HG02642 (cell line): ENCODE data around the gene BAK1.
"Not testable (repeated sequence)": the region's sequence is repeated elsewhere in the genome, so short reads cannot be mapped to it uniquely, and the experiment has no call there.

Source experiments
- ATAC-seq: cut with Tn5 transposase; IDR thresholded peaks from one replicate; pipeline ENCODE4 v1.9.1; 2021; ENCODE audit warnings: mild to moderate bottlenecking; ENCODE audit not compliant: unreplicated experiment, poor library complexity

The BAK1 gene

GRCh38 chr6:33609528-33609927, 29.5 kb upstream of the BAK1 start:
- no peak for ATAC-seq

DNA sequence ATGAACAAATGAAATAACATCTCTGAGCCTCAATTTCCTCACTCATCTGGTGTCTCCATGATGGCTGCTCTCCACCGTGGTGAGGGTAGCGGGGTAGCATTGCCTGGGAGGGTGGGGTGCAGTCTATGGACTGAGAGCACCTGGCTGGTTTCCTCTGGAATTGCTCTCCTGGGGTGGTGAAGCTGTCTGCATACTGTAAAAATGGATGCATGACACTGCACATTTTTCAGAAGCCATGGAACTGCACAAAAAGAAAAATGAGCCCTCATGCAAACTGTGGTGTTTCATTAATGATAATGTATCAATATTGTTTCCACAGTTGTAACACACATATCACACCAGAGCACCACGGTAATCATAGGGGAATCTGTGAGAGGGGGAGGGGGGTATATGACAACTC, 28.9 kb upstream of the BAK1 start:
- ATAC-seq: no peak

DNA sequence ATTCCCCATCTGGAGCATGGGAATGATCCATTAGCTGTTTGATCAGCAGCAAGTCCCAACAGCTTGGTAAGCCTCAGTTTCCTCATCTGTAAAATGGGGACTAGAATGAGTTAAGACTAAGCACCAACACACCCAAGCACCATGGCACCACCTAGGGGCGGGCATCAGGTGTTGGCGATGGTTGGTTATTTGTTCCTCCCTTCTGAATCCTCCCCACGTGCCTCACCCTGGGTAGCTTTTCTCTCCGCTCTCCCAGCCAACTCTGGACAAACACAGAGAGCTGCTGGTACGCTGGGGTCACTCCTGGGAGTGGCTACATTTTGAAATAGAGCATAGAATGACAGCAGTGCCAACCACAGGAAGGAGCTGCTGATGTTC, 27.7 kb upstream of the BAK1 start:
- ATAC-seq: no peak

- ATAC-seq: no peak
Observed at GRCh38 chr6:33607126-33607783, 27.2 kb upstream of the BAK1 start.

GRCh38 chr6:33606642-33607041, 26.6 kb upstream of the BAK1 start:
- ATAC-seq: no peak

DNA sequence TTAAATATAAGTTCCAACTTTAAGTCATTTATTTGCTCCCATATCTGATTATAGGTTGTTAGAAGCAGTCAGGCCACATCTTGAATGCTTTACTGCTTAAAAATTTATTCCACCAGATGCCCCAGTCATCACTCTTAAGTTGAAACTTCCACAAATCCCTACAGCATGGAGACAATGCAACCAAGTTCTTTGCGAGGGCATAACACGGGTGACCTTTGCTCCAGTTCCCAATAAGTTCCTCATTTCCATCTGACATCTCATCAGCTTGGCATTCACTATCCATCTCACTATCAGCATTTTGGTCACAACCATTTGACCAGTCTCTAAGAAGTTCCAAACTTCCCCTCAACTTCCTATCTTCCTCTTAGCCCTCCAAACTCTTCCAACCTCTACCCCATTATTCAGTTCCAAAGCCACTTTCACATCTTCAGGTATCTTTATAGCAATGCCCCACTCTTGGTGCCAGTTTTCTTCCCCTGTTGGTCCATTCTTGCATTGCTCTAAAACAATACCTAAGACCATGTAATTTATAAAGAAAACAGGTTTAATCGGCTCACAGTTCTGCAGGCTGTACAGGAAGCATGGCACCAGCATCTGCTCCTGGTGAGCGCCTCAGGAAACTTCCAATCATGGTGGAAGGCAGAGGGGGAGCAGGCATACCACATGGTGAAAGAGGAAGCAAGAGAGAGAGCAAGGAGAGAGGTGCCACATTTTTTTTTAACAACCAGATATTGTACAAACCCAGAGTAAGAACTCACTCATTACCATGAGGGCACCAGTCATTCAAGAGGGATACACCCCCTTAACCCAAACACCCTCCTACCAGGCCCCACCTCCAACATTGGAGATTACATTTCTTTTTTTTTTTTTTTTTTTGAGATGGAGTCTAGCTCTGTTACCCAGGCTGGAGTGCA, 25.1 kb upstream of the BAK1 start:
- ATAC-seq: no peak

DNA sequence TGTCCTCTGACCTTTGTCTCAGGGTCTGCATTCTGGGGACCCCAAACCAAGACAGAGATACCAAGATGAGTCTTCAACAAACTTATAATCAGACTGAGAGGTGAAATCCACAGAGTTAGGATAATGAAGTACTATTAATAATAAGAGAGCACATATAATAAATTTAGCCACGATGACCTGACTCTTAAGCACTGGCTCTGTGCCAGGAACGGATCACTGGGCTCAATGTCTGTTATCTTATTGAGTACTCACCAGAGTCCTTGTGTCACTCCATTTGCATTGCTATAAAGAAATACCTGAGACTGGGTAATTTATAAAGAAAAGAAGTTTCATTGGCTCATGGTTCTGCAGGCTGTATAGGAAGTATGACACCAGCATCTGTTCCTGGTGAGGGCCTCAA, 22.1 kb upstream of the BAK1 start:
- ATAC-seq: no peak

DNA sequence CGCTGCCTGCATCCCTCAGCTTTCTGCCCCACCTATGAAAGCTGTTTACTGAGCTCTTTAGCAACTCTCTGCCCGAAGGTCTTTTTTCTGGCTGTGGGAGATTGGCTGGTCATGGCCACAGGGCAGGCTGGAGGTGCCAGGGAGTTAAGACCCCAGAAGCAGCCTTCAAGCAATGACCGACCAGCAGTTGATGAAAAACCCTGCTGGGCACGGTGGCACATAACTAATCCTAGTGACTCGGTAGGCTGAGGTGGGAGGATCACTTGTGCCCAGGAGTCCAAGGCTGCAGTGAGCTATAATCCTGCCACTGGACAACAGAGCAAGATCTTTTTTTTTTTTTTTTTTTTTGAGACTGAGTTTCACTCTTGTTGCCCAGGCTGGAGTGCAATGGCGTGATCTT, 20.7 kb upstream of the BAK1 start:
- ATAC-seq: no peak

- no peak for ATAC-seq
Observed at GRCh38 chr6:33599413-33599938, 19.4 kb upstream of the BAK1 start.

DNA sequence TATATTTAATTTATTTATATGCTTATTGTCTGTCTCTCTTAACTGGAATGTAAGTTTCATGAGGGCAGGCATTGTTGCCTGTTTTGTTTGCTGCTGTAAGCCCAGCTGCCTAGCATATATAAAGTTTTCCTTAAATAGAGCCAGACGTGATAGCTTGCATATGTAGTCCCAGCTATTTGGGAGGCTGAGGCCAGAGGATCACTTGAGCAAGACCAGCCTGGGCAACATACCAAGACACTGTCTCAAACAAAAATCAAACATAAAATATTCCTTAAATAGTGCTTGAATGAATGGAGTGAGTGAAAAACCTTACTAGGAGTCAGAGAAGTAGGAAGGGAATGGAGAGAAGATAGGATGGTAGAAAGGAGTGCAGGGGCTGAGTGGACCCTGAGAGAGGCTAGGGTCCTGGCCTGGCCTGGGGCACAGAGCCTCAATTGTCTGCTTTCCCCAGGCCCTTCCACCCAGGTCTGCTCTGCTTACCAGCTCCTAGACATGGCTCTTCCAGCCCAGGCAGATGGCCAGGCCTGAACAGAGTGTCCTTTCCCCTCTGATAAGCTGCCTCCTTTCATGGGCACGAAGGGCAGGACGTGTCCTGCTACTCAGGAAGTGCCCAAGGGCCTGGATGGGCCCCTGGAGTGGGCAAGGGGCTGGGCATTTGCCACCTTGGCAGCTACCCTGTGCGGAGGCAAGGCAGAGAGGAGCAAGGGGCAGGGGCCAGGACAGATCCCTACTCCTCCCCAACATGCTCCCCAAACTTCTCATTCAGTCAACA, 17.7 kb upstream of the BAK1 start:
- ATAC-seq: no peak

DNA sequence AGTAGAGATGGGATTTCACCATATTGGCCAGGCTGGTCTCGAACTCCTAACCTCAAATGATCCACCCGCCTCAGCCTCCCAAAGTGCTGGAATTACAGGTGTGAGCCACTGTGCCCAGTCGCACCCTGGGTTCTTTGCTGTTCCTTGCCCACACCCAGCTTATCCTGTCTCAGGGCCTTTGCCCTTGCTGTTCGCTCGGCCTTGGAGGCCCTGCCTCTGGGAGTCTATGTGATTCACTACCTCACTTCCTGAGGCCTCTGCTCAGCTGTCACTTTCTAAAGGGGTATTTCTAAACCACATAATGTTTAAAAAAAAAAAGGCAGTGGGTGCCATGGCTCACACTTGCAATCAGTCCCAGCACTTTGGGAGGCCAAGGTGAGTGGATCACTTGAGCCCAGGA, 16.8 kb upstream of the BAK1 start:
- not testable (repeated sequence) for ATAC-seq

DNA sequence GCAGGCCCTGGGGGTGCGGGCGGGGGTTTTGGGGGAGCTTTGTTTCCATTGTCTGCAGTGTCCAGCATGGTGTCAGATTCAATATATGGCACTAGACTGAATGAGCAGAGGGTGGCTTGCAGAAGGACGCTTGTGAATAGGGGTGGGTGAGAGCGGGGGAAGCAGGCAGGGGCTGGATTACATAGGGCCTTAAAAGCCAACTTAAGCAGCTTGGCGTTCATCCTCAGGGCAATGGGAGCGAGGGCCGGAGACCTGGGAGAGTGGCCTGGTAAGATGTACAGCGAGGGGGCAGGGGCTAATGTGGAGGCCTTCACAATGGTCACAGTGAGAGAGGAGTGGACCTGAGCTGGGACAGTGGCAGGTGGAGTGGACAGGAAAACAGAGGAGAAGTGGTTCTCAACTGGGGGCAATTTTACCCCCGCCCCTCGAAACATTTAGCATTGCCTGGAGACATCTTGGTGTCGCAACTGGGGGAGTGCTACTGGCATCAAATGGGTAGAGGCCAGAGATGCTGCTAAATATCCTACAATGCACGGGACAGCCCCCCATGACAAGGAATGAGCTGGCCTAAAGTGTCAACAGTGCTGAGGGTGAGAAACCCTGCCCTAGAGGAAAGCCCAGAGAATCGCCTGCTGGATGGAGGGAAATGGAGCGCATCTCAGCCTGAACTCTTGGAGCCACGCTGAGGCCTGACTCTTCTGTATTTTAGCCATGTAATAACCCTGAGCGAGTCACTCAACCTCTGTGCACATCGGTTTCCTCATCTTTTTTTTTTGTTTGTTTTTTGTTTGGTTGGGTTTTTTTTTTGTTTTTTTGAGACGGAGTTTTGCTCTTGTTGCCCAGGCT, 15.1 kb upstream of the BAK1 start:
- ATAC-seq: no peak

DNA sequence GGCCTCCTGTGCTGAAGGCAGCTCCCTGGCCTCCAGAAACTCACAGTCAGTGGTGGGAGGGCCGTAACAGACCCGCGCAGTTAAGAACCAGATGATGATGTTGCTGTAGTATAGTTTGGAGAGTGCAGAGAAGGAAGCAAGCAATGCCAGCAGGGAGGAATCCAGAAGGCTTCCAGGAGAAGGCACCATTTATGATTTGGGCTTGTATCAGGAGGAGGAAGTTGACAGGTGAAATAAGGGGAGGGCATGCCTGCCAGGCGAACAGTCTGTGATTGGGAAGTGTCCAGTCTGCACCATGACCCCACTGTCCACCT, 13.3 kb upstream of the BAK1 start:
- ATAC-seq: no peak

- ATAC-seq: peak; percentile 54
Observed at GRCh38 chr6:33592595-33593413, 12.7 kb upstream of the BAK1 start.

- ATAC-seq: no peak
Observed at GRCh38 chr6:33592280-33592594, 12.2 kb upstream of the BAK1 start.

DNA sequence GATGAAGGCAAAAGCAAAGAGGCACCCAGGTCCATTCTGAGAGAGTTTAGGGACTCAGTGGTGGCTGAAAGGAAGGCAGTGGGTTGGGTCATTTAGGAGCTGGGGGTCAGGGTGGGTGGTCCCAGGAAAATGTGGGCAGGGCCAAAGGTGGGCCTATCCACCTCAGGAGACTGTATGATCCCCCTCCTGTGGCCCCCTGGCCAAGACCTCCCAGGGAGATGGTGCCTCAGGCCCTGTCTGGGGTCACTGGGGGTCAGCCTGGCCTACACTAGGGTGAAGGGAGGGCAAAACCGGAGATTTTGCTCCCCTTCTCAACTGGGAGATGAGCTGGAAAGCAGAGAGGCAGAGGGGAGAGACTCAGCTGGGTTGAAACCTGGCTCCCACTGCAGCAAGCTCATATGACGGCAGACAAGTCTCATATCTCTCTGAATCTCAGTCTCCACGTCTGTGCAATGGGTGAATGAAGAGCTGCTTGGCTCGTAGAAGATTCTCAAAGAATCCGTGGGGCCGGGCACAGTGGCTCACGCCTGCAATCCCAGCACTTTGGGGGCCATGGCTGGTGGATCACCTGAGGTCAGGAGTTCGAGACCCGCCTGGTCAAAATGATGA, 11.5 kb upstream of the BAK1 start:
- no peak for ATAC-seq

DNA sequence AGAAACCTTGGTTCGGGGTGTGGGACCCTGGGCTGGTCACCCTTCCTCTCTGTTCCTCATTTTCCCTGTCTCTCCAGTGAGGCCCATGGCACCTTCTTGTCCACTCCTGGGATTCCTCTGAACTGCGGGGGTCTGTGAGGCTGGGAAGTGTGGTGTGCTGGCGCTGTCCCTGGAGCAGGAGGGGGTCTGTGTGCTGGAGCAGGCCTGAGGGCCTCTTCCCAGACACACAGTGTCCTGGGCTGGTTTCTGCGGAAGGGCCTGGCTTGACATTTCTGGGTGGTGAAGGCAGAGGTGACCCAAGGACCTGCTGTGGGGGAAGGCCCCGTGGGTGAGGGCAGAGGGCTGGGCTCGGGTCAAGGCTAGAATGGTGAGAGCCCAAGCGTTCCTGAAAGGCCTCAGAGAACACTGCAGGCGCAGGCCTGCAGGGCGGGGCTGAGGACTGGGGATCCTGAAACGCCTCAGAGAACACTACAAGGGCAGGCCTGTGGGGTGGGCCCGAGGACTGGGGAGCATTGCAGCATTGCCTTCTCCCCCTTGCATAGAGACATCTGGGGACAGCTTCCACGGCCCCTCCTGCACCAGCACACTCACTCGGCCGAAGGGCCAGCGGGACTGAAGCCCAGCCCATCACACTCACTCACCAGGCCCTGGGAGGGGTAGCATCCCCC, 10.6 kb upstream of the BAK1 start:
- ATAC-seq: no peak

GRCh38 chr6:33589731-33590530, 9.9 kb upstream of the BAK1 start:
- ATAC-seq: no peak
